CD4-positive, alpha-beta T cell treated with Interleukin-12 subunit alpha and Interleukin-12 subunit beta, for 1 hour (primary cell): Measurements from ENCODE around the gene FNIP2.
A peak's percentile ranks its signal among the peaks of the same experiment; 100 is the strongest.
"Not testable (repeated sequence)": the region's sequence is repeated elsewhere in the genome, so short reads cannot be mapped to it uniquely, and the experiment has no call there.

Experiments
- DNase-seq: peaks from one replicate; pipeline ENCODE4 v3.0.0-alpha.2; 2020

FNIP2 gene

GRCh38 chr4:158763462-158763861, 5.4 kb upstream of the FNIP2 start:
- DNase-seq = no peak

GRCh38 chr4:158766434-158767044, 2.3 kb upstream of the FNIP2 start:
- no peak for DNase-seq

DNA sequence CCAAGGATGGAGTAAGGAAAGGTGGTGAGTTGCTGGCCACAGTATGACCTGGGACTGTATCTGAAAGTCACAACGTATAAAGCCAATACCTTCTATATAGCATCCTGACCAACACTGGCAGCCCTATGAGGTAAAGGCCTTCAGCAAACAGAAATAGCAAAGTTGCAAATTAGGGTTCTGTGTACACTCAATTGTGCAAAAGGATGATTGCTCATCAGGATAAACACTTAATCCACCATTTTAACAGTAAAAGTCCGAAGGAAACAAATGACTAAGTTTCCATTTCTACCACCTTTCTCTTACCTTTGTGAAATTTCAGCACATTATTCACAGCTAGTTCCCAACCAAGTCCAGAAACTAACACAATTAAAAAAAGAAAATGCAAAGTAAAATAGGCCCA, 1.4 kb upstream of the FNIP2 start:
- no peak for DNase-seq

DNA sequence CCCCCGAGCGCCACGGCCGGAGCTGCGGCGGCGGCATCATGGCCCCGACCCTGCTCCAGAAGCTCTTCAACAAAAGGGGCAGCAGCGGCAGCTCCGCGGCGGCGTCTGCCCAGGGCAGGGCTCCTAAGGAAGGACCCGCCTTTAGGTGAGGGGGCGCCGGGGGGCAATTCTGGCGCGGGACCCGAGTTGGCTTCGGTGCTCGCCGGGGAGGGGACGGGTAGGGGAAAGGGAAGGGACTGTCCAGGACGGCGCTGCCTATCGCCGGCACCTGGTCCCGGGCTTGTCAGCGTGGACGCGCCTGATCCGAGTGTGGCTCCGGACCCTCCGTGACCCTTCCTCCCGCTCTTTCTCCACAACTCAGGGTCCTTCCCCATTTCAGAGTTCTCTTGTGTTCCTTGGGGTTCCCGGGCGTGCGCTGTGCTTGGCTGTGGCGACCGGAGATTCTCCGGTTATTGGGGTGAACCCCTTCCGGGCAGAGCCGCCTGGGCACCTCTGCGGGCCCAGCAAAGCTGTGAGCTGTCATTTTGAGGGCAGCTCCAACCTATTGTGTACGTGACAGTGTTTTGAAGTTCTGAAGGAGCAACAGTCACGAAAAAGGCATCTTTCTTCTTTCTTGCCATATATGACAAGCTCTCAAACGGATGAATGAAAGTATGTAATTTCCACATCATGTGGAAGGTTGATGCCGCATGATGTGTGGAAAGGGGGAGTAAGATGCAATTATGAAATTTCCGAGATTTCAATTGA, 522 bp downstream of the FNIP2 start:
- DNase-seq = peak; percentile 51

- DNase-seq = no peak
Observed at GRCh38 chr4:158770671-158771070, 1.8 kb downstream of the FNIP2 start.

- no peak for DNase-seq
Observed at GRCh38 chr4:158771776-158772175, 3.0 kb downstream of the FNIP2 start.

DNA sequence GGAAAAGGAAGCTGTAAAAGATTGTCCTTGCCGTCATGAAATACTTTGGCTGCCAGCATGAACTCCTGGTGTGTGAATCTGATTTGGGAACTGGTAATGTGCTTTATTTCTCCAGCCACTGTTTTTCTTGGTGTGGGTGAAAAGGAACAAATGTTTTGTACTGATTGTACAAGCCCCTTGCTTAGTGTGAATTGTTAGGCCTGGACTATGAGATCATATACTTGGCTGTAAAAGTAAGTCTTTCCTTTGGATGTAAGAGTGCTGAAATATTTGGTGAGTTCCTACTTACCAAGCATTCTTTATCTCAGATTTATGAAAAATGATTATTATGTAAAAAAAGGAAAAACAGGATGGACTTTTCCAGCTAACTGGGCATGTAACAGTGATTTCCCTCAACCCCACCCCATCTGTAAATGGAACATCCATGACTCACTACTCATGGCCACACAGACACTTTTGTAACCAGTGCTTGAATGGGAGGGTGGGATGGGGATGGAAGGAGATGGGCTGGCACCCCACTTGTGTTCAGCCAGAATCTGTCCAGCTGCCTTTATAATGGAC, 6.3 kb downstream of the FNIP2 start:
- no peak for DNase-seq

DNA sequence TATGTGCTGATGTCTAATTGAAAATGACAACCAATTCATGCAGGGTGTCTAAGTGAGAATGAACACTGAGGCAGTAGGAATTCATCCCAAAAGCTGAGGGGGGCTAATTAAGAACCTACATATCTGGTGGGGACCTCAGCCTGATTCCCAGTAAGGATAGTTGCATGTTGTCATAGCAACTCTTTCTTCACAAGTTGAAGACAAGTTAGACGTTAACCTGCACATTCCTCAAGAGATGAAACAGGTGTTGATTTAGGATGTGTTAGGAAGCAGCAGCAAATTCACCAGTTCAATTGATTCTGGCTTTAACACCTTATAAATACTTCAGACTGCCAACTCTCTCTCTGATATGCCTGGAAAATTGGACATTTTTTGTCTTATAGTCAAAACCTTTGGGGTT, 7.3 kb downstream of the FNIP2 start:
- no peak for DNase-seq

GRCh38 chr4:158777423-158778155, 8.8 kb downstream of the FNIP2 start:
- no peak for DNase-seq

DNA sequence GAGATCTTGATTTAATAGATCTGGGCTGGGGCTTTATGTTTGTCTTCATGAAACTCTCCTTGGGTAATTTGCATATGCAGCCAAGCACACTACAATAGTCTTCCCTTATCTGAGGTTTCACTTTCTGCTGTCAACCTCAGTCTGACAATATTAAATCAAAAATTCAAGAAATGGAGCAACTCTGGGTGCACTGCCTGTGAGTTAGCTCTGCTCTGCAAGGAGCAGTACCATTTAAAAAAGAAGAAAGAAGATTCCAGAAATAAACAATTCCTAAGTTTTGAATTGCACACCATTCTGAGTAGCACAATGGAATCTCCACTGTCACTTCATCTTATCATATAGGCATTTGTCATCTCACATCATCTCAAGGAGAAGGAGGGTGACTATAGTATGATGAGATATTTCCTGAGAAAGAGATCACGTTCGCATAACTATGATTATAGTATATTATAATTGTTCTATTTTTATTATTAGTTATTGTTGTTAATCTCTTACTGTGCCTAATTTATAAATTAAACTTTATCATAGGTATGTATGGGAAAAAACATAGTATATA, 9.4 kb downstream of the FNIP2 start:
- DNase-seq = peak; percentile 20

GRCh38 chr4:158778712-158779111, 9.9 kb downstream of the FNIP2 start:
- no peak for DNase-seq

DNA sequence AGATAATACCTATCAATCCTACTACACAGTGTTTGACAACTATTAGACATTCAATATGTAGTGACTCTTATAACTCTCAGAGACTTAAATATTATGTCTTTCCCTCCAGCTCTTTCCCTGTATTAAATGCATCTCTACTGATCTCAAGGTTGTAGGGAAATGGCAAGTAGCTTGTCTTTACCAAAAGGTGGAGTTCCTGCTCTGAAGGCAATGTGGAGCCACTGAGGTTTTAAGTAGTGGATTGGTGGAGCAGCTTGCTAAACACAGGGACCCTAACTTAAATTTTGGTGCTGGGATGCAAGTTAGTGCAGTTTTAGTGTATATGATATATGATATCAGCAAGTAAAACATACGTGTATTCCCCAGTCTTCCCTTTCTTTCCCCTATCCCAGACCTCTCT, 13.1 kb downstream of the FNIP2 start:
- DNase-seq = no peak

DNA sequence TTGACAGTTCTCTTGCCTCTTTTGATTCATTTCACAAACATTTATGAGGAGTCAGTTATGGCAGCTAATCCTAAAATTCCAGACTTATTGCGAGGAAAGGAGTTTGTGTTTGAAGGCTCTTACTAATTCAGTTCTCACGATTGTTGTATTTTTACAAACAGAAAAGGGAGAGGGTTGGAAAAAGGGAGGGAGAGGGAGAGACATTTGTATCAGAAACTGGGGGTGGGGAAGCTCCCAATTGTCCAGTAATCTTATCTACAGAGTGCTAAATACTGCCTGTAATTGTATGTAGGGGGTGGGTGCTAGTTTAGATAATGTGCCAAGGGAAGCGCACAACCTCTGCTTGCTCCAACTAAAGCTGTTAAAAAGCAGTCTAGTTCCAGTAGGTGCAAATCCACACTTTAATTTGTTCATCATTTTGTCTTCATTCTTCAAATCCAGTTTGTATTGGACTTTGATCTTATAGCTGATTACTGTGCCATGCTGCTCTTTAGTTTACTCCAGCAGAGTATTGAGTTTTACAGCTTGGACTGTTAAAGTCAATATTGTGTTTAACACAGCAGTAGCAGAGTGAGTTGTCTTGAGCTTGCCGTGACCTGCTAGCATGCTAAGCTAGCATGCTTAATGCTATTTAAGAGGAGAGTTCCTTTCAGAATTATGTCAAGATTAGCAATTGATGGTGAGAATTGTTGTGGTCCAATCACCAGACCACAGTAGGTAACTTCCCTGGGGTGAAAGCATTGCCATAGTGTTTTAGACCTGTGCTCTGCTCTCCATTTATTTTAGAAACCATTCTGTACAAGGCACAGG, 13.9 kb downstream of the FNIP2 start:
- no peak for DNase-seq

GRCh38 chr4:158783785-158784184, 15.0 kb downstream of the FNIP2 start:
- DNase-seq = no peak

- DNase-seq = no peak
Observed at GRCh38 chr4:158785718-158786117, 16.9 kb downstream of the FNIP2 start.

DNA sequence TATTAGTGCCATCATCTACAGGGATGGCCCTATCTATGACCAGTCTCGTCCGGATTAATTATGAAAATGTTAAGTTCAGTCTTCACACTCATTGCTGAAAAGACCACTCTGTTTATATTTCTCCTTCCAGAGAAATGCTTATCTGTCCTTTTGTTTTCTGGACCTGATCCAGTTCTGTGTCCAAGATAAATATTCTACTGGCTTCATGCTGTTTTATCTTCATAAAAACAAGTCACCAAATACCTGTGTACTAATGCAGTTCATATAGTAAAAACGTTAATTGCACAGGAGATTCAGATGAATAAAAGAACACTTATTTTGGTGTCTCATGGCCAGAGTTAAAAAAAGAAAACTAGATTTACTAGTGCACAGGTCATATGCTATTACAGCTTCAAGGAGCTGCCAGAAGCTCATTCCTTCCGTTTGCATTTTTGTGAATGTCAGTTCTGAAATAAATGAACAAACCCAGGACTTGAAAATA, 17.3 kb downstream of the FNIP2 start:
- no peak for DNase-seq

- DNase-seq = no peak
Observed at GRCh38 chr4:158786955-158787354, 18.1 kb downstream of the FNIP2 start.

GRCh38 chr4:158787709-158788475, 19.1 kb downstream of the FNIP2 start:
- no peak for DNase-seq

GRCh38 chr4:158788516-158788915, 19.7 kb downstream of the FNIP2 start:
- DNase-seq = no peak

DNA sequence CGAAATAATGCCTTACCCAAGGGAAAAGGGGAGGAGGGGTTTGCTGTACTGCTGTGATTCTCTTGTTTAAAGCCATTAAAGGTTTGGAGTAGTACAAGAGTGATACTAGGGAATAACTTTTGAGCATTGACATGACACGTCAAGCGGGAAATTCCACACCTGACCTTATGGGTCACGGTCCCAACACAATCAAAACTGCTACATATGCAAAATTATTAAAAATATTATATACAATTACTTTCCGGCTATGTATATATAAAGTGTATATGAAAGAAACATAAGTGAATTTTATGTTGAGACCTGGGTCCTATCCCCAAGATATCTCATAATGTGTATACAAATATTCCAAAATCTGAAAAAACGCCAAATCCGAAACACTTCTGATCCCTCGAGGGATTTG, 21.0 kb downstream of the FNIP2 start:
- no peak for DNase-seq

GRCh38 chr4:158793021-158793420, 24.2 kb downstream of the FNIP2 start:
- no peak for DNase-seq

- not testable (repeated sequence) for DNase-seq
Observed at GRCh38 chr4:158793430-158793829, 24.6 kb downstream of the FNIP2 start.
